Measurements from ENCODE around the gene ARID2. TPM values are rescaled to one million over a fixed set of nuclear protein-coding genes. Genes with fewer than 3 reads are reported as not detected.

The ARID2 gene
- polyA plus RNA-seq, 2 of the 4 experiments (the other 2 are of a cell fraction): 8.7 to 37.7 TPM

DNA sequence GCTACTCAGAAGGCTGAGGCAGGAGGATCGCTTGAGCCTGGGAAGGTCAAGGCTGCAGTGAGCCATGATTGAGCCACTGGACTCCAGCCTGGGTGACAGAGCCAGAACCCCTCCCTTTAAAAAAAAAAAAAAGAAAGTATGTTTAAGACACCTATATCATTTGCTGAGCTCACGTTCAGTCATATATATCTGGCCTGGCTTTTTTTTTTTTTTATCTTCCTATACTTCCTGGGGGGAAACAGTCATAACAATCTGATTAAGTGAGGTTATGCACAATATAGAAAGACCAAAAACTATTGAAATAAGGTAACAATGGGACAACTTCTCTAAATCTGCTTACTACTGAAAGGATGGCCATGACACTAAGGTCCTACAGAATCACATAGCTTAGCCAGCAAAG lies 9.4 kb upstream of the ARID2 start:
- TF ChIP-seq RFX5 (IDR thresholded peaks at IDR 0.05): no peak
- TF ChIP-seq PBX3 (IDR thresholded peaks at IDR 0.05): no peak
- no peak for TF ChIP-seq FOSB (CRISPR knock-in tag; IDR thresholded peaks at IDR 0.05)
- TF ChIP-seq RCOR1 (IDR thresholded peaks at IDR 0.05; ENCODE audit: low read depth, low read length): no peak
- TF ChIP-seq, protein P1, sequence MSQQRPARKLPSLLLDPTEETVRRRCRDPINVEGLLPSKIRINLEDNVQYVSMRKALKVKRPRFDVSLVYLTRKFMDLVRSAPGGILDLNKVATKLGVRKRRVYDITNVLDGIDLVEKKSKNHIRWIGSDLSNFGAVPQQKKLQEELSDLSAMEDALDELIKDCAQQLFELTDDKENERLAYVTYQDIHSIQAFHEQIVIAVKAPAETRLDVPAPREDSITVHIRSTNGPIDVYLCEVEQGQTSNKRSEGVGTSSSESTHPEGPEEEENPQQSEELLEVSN (IDR thresholded peaks at IDR 0.05; ENCODE audit: borderline replicate concordance, low read depth): no peak
- no peak for TF ChIP-seq CEBPB (IDR thresholded peaks at IDR 0.05)
- no peak for TF ChIP-seq ESRRA (IDR thresholded peaks at IDR 0.05; ENCODE audit: borderline replicate concordance, low read length)
- TF ChIP-seq TFCP2L1 (CRISPR knock-in tag; IDR thresholded peaks at IDR 0.05): no peak
- TF ChIP-seq JUN (IDR thresholded peaks at IDR 0.05): no peak
- POLR2A ChIA-PET: no interaction called here
- 93% methylated on average over 2 of the region's 2 CpGs for WGBS (ENCODE audit: missing lambda C conversion rate)

DNA sequence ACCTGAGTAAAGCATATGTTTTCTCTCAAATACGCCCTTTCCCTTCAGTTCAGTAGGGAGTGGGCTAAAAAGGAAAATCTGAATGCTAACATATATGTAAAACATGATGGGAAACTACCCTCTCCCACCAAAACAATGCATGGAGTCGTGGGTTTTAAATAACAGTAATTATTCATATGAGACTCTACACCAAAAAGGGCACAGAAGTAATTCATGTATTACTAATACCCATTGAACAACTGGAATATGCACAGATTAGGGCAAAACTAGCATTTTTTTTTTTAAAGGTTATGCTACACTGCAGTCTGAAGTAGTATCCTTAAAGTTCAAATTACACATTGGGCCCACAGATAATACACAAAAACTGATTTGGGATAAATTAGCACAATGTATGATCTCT lies 8.1 kb upstream of the ARID2 start:
- H3K4me1 ChIP-seq: peaks cover 16% of the 10 kb centered on the region; the same call in 2 of the 3 replicates
- no peak overlapping the region for H3K4me2 ChIP-seq
- WGBS (ENCODE audit: missing lambda C conversion rate): 69% methylated on average over 2 of the region's 2 CpGs
- ChIA-PET POLR2A (no interaction called here), CTCF (interaction anchor here (2.2 kb wide), 1 partner anchor 11 kb away, joined by 7 read pairs; no protein-coding TSS in a partner anchor)
- H3K9me3 ChIP-seq: no peaks in the 10 kb centered on the region
- ATAC-seq (no peak), DNase-seq (ENCODE audit: low read depth in 1 of 2, low spot score in 1 of 2) (no peak), FAIRE-seq (no peak)
- H3K4me3 ChIP-seq: no peak overlapping the region
- TF ChIP-seq EHMT2 (IDR thresholded peaks at IDR 0.05; ENCODE audit: low read depth): no peak
- TF ChIP-seq PBX3 (IDR thresholded peaks at IDR 0.05): no peak
- TF ChIP-seq REST (IDR thresholded peaks at IDR 0.05): no peak
- TF ChIP-seq ATOH8 (CRISPR knock-in tag; IDR thresholded peaks at IDR 0.05; ENCODE audit: low read depth): no peak
- no peak for TF ChIP-seq POLR2A (IDR thresholded peaks at IDR 0.05; ENCODE audit: low read length)
- TF ChIP-seq HOXA7 (CRISPR knock-in tag; IDR thresholded peaks at IDR 0.05): no peak
- TF ChIP-seq CEBPB (IDR thresholded peaks at IDR 0.05): no peak
- TF ChIP-seq, protein P2, sequence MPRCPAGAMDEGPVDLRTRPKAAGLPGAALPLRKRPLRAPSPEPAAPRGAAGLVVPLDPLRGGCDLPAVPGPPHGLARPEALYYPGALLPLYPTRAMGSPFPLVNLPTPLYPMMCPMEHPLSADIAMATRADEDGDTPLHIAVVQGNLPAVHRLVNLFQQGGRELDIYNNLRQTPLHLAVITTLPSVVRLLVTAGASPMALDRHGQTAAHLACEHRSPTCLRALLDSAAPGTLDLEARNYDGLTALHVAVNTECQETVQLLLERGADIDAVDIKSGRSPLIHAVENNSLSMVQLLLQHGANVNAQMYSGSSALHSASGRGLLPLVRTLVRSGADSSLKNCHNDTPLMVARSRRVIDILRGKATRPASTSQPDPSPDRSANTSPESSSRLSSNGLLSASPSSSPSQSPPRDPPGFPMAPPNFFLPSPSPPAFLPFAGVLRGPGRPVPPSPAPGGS (IDR thresholded peaks at IDR 0.05): no peak
- no peak for TF ChIP-seq EP300 (IDR thresholded peaks at IDR 0.05)
- no peak for TF ChIP-seq HES2 (IDR thresholded peaks at IDR 0.05)
- TF ChIP-seq FOSL2 (IDR thresholded peaks at IDR 0.05): no peak
- no peak for TF ChIP-seq FOSL2 (CRISPR knock-in tag; IDR thresholded peaks at IDR 0.05)
- no peak for TF ChIP-seq ZC3H11A (IDR thresholded peaks at IDR 0.05)
- no peak for TF ChIP-seq POLR2AphosphoS2 (conservative IDR thresholded peaks at IDR 0.05; ENCODE audit: low read length)
- TF ChIP-seq NR3C1 (IDR thresholded peaks at IDR 0.05): no peak
- TF ChIP-seq PHF8 (IDR thresholded peaks at IDR 0.05; ENCODE audit: borderline replicate concordance, low read depth): no peak
- H3K27ac ChIP-seq: no peak overlapping the region

More for the DNA sequence above, 9.4 kb upstream of the ARID2 start:
- Histone ChIP-seq H3K4me3 (no peak overlapping the region), H3K4me1 (peaks cover 11% of the 10 kb centered on the region; the same call in 2 of the 3 replicates), H3K4me2 (no peak overlapping the region), H3K9me3 (no peaks in the 10 kb centered on the region), H3K27ac (no peak overlapping the region)
- DNase-seq (ENCODE audit: low read depth in 1 of 2, low spot score in 1 of 2) (no peak), ATAC-seq (no peak), FAIRE-seq (no peak)
- CTCF ChIA-PET: interaction anchor here (0.9 kb wide), 1 partner anchor 177 kb away, joined by 3 read pairs; no protein-coding TSS in a partner anchor

Measured in A549 (cell line).